Measurements from ENCODE around the gene GPC6. TPM values are rescaled to one million over a fixed set of nuclear protein-coding genes. Genes with fewer than 3 reads are reported as not detected.

GPC6 gene
- total RNA-seq, 4 donors from 2014 or later = 6.7 to 67.2 (median 11.1) TPM

- H3K36me3 ChIP-seq = no peaks in the 10 kb centered on the region
- H3K27ac ChIP-seq = no peak overlapping the region
- H3K27me3 ChIP-seq = no peaks in the 10 kb centered on the region
- H3K4me1 ChIP-seq = no peaks in the 10 kb centered on the region
- no peak for DNase-seq
- intact Hi-C loops (cut with DNase I; ENCODE audit: low total_unique reads) = no loop called here
- no peaks in the 10 kb centered on the region for H3K9me3 ChIP-seq
- TF ChIP-seq POLR2A (IDR thresholded peaks at IDR 0.05) (no peak), CTCF (IDR thresholded peaks at IDR 0.05) (no peak)
- H3K4me3 ChIP-seq = no peak overlapping the region
Measured at GRCh38 chr13:93882086-93882651, 655.6 kb downstream of the GPC6 start.

GRCh38 chr13:93889430-93889951 lies 662.9 kb downstream of the GPC6 start:
- Histone ChIP-seq H3K27me3 (no peaks in the 10 kb centered on the region), H3K36me3 (no peaks in the 10 kb centered on the region), H3K4me3 (no peak overlapping the region), H3K4me1 (no peaks in the 10 kb centered on the region), H3K27ac (no peak overlapping the region), H3K9me3 (no peaks in the 10 kb centered on the region)
- intact Hi-C loops (cut with DNase I; ENCODE audit: low total_unique reads) = no loop called here
- no peak for DNase-seq
- TF ChIP-seq POLR2A (IDR thresholded peaks at IDR 0.05) (no peak), CTCF (IDR thresholded peaks at IDR 0.05) (no peak)

- no peak for DNase-seq
- Histone ChIP-seq H3K27me3 (no peaks in the 10 kb centered on the region), H3K4me1 (no peaks in the 10 kb centered on the region), H3K4me3 (no peak overlapping the region), H3K36me3 (no peaks in the 10 kb centered on the region), H3K9me3 (no peaks in the 10 kb centered on the region), H3K27ac (no peak overlapping the region)
- TF ChIP-seq CTCF (IDR thresholded peaks at IDR 0.05) = no peak
- no peak for TF ChIP-seq POLR2A (IDR thresholded peaks at IDR 0.05)
- intact Hi-C loops (cut with DNase I; ENCODE audit: low total_unique reads) = no loop called here
Measured at GRCh38 chr13:93899981-93900380, 673.4 kb downstream of the GPC6 start.

GRCh38 chr13:93900731-93901130 lies 674.1 kb downstream of the GPC6 start:
- Histone ChIP-seq H3K27ac (no peak overlapping the region), H3K36me3 (no peaks in the 10 kb centered on the region), H3K27me3 (no peaks in the 10 kb centered on the region), H3K9me3 (no peaks in the 10 kb centered on the region), H3K4me3 (no peak overlapping the region), H3K4me1 (no peaks in the 10 kb centered on the region)
- intact Hi-C loops (cut with DNase I; ENCODE audit: low total_unique reads) = no loop called here
- TF ChIP-seq CTCF (IDR thresholded peaks at IDR 0.05) (no peak), POLR2A (IDR thresholded peaks at IDR 0.05) (no peak)
- no peak for DNase-seq

GRCh38 chr13:93903909-93904308 lies 677.3 kb downstream of the GPC6 start:
- Histone ChIP-seq H3K4me1 (no peaks in the 10 kb centered on the region), H3K27ac (no peak overlapping the region), H3K4me3 (no peak overlapping the region), H3K27me3 (no peaks in the 10 kb centered on the region), H3K36me3 (no peaks in the 10 kb centered on the region), H3K9me3 (no peaks in the 10 kb centered on the region)
- DNase-seq = no peak
- intact Hi-C loops (cut with DNase I; ENCODE audit: low total_unique reads) = no loop called here
- no peak for TF ChIP-seq CTCF (IDR thresholded peaks at IDR 0.05)

All from uterus (tissue), 4 donors.